GM12878 (cell line): Measurements from ENCODE around the gene RAN. TPM values are rescaled to one million over a fixed set of nuclear protein-coding genes. Genes with fewer than 3 reads are reported as not detected.

ENCODE experiments used
- POLR2AphosphoS2 ChIP-seq: IDR thresholded peaks from 2 replicates; pipeline ENCODE4 v1.6.1; 2011; ENCODE audit warnings: low read depth, mild to moderate bottlenecking, low read length, improper control_type of control experiment, moderate library complexity
- TARDBP ChIP-seq: IDR thresholded peaks from 2 replicates; pipeline ENCODE4 v1.6.1; 2016; ENCODE audit warnings: borderline replicate concordance
- polyA plus RNA-seq, 11 experiments: library from polyadenylated mRNA; depleted of rRNA in 4 of 11; unstranded in 6 of 11; stranded (reverse) in 5 of 11; fragments of >200 nt; fragmentation: Nextera tagmentation in 4 of 11; fragmentation: Illumina TruSeq in 1 of 11; extraction: Ambion mirVana in 4 of 11; extraction: Trizol in 1 of 11; gene quantifications; 1 replicate in 1 of 11; 2 replicates in 10 of 11; pipeline versions ENCODE4 v1.2.1 to v1.2.3, GENCODE V29; 2011 to 2016; ENCODE audit warnings: inconsistent platforms in 2 of 11, missing spikeins in 2 of 11, low read depth in 1 of 11
- total RNA-seq, 4 experiments: library from RNA; depleted of rRNA in 3 of 4; stranded (reverse); fragments of >200 nt in 3 of 4; fragmentation: Illumina TruSeq in 1 of 4; extraction: Trizol in 1 of 4; gene quantifications; 2 replicates each; pipeline versions ENCODE4 v1.2.1 to v1.2.3, GENCODE V29; 2013 to 2021
- TF ChIP-seq, protein P1 (sequence below): fragments of 450-650 bp; IDR thresholded peaks from 2 replicates; pipeline ENCODE4 v1.6.1; 2016; ENCODE audit warnings: mild to moderate bottlenecking, moderate library complexity, borderline replicate concordance
- TF ChIP-seq, protein P2 (sequence below): fragments of 450-650 bp; IDR thresholded peaks from 2 replicates; pipeline ENCODE4 v1.6.1; 2017; ENCODE audit warnings: borderline replicate concordance

RAN gene
- total and polyA plus RNA-seq, 10 of the 15 experiments (the other 5 are each of a cell fraction or from before 2014, with no cell fraction given): 1,598 to 3,769 (median 2,845) TPM

GRCh38 chr12:130878193-130879185 is 6.6 kb downstream of the RAN start (continued):
- TF ChIP-seq, protein P1, sequence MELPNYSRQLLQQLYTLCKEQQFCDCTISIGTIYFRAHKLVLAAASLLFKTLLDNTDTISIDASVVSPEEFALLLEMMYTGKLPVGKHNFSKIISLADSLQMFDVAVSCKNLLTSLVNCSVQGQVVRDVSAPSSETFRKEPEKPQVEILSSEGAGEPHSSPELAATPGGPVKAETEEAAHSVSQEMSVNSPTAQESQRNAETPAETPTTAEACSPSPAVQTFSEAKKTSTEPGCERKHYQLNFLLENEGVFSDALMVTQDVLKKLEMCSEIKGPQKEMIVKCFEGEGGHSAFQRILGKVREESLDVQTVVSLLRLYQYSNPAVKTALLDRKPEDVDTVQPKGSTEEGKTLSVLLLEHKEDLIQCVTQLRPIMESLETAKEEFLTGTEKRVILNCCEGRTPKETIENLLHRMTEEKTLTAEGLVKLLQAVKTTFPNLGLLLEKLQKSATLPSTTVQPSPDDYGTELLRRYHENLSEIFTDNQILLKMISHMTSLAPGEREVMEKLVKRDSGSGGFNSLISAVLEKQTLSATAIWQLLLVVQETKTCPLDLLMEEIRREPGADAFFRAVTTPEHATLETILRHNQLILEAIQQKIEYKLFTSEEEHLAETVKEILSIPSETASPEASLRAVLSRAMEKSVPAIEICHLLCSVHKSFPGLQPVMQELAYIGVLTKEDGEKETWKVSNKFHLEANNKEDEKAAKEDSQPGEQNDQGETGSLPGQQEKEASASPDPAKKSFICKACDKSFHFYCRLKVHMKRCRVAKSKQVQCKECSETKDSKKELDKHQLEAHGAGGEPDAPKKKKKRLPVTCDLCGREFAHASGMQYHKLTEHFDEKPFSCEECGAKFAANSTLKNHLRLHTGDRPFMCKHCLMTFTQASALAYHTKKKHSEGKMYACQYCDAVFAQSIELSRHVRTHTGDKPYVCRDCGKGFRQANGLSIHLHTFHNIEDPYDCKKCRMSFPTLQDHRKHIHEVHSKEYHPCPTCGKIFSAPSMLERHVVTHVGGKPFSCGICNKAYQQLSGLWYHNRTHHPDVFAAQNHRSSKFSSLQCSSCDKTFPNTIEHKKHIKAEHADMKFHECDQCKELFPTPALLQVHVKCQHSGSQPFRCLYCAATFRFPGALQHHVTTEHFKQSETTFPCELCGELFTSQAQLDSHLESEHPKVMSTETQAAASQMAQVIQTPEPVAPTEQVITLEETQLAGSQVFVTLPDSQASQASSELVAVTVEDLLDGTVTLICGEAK: no peak
- TF ChIP-seq POLR2AphosphoS2 (peak; percentile 80), TARDBP (peak; percentile 65; the same call in 1 of the 2 replicates)
- TF ChIP-seq, protein P2, sequence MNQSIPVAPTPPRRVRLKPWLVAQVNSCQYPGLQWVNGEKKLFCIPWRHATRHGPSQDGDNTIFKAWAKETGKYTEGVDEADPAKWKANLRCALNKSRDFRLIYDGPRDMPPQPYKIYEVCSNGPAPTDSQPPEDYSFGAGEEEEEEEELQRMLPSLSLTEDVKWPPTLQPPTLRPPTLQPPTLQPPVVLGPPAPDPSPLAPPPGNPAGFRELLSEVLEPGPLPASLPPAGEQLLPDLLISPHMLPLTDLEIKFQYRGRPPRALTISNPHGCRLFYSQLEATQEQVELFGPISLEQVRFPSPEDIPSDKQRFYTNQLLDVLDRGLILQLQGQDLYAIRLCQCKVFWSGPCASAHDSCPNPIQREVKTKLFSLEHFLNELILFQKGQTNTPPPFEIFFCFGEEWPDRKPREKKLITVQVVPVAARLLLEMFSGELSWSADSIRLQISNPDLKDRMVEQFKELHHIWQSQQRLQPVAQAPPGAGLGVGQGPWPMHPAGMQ: no peak
- TF ChIP-seq, all 136 proteins: peak for 9
